Smooth muscle cell (in vitro differentiated cells): ENCODE data around the gene WDR27. TPM values are rescaled to one million over a fixed set of nuclear protein-coding genes. Genes with fewer than 3 reads are reported as not detected.

Experiments used
- DNase-seq: peaks from one replicate; lab custom pipeline; 2025; ENCODE audit not compliant: unreplicated experiment; lab: John Stamatoyannopoulos, UW
- H2AFZ ChIP-seq: fragments of 200-600 bp; sonication (generic); 2 replicates; pipeline ENCODE4 v1.6.0; 2016; ENCODE audit warnings: antibody characterized with exemption, low read depth, mild to moderate bottlenecking
- H3F3A ChIP-seq: fragments of 200-600 bp; sonication (generic); 2 replicates; pipeline ENCODE4 v1.6.0; 2017; ENCODE audit warnings: antibody characterized with exemption, low read depth
- H3K27ac ChIP-seq: fragments of 200-600 bp; sonication (generic); 2 replicates; pipeline ENCODE4 v1.5.1; 2016; ENCODE audit warnings: low read depth, mild to moderate bottlenecking
- H3K27me3 ChIP-seq: fragments of 200-600 bp; sonication (generic); 2 replicates; pipeline ENCODE4 v1.6.1; 2016; ENCODE audit warnings: low read depth, mild to moderate bottlenecking
- H3K36me3 ChIP-seq: fragments of 200-600 bp; sonication (generic); 2 replicates; pipeline ENCODE4 v1.5.1; 2016; ENCODE audit warnings: low read depth
- H3K4me1 ChIP-seq: fragments of 200-600 bp; sonication (generic); 2 replicates; pipeline ENCODE4 v1.5.1; 2016; ENCODE audit warnings: low read depth
- H3K4me2 ChIP-seq: fragments of 200-600 bp; sonication (generic); 2 replicates; pipeline ENCODE4 v1.6.0; 2016; ENCODE audit warnings: mild to moderate bottlenecking
- H3K4me3 ChIP-seq: fragments of 200-600 bp; sonication (generic); 2 replicates; pipeline ENCODE4 v1.5.1; 2016; ENCODE audit warnings: mild to moderate bottlenecking
- H3K79me2 ChIP-seq: fragments of 200-600 bp; sonication (generic); 2 replicates; pipeline ENCODE4 v1.6.0; 2016; ENCODE audit warnings: low read depth, mild to moderate bottlenecking
- H3K9ac ChIP-seq: fragments of 200-600 bp; sonication (generic); 2 replicates; pipeline ENCODE4 v1.6.0; 2016; ENCODE audit warnings: low read depth
- H3K9me3 ChIP-seq: fragments of 200-600 bp; sonication (generic); replicated peaks from 2 replicates; pipeline ENCODE4 v1.5.1; 2016; ENCODE audit warnings: low read depth
- H4K20me1 ChIP-seq: fragments of 200-600 bp; sonication (generic); 2 replicates; pipeline ENCODE4 v1.6.0; 2016; ENCODE audit warnings: low read depth
- CTCF ChIP-seq: fragments of 200-600 bp; sonication (generic); IDR thresholded peaks from 2 replicates; pipeline ENCODE4 v1.5.1; 2017; ENCODE audit warnings: borderline replicate concordance, mild to moderate bottlenecking, antibody characterized with exemption; ENCODE audit not compliant: insufficient read depth, poor library complexity, severe bottlenecking
- WGBS: methylation state at CpG from one replicate; pipeline ENCODE4 v1.1.7; 2016; ENCODE audit warnings: low lambda C conversion rate; 5-methylcytosine and 5-hydroxymethylcytosine counted together
- polyA plus RNA-seq: library from polyadenylated mRNA; unstranded; fragments of >200 nt; fragmentation: Nextera tagmentation; extraction: Ambion mirVana; gene quantifications from 2 replicates; pipeline ENCODE4 v1.2.1, GENCODE V29; 2016
- total RNA-seq: library from RNA; depleted of rRNA; stranded (reverse); fragments of >200 nt; gene quantifications from 2 replicates; pipeline ENCODE4 v1.2.3, GENCODE V29; 2014

WDR27 gene
- total and polyA plus RNA-seq, 2 experiments from 2014 or later = 26.0 to 47.0 TPM

GRCh38 chr6:169587975-169588374, 113.9 kb downstream of the WDR27 start:
- Histone ChIP-seq H3K9ac (no peak overlapping the region), H3K4me1 (no peaks in the 10 kb centered on the region), H3K4me2 (no peak overlapping the region), H3K4me3 (no peak overlapping the region), H3K79me2 (no peaks in the 10 kb centered on the region), H2AFZ (no peak overlapping the region), H3K27me3 (no peaks in the 10 kb centered on the region), H3K27ac (no peak overlapping the region), H4K20me1 (no peaks in the 10 kb centered on the region), H3K9me3 (peaks cover 5% of the 10 kb centered on the region), H3F3A (no peaks in the 10 kb centered on the region), H3K36me3 (no peaks in the 10 kb centered on the region)
- TF ChIP-seq CTCF = no peak
- no peak for DNase-seq
- WGBS = 97% methylated on average over 5 of the region's 5 CpGs

- 86% methylated on average over 6 of the region's 6 CpGs for WGBS
These were observed 117.8 kb downstream of the WDR27 start for GRCh38 chr6:169583886-169584541.

GRCh38 chr6:169579407-169580111, 122.3 kb downstream of the WDR27 start:
- H3K79me2 ChIP-seq = no peaks in the 10 kb centered on the region
- 95% methylated on average over 7 of the region's 7 CpGs for WGBS
- H4K20me1 ChIP-seq = no peaks in the 10 kb centered on the region
- H3K9me3 ChIP-seq = peaks cover under 1% of the 10 kb centered on the region
- no peaks in the 10 kb centered on the region for H3K4me1 ChIP-seq
- no peak overlapping the region for H2AFZ ChIP-seq
- H3K27ac ChIP-seq = no peak overlapping the region
- no peak overlapping the region for H3K9ac ChIP-seq
- no peak overlapping the region for H3K4me2 ChIP-seq
- H3K36me3 ChIP-seq = no peaks in the 10 kb centered on the region
- H3K27me3 ChIP-seq = no peaks in the 10 kb centered on the region
- no peak for TF ChIP-seq CTCF
- no peaks in the 10 kb centered on the region for H3F3A ChIP-seq
- H3K4me3 ChIP-seq = no peak overlapping the region
- no peak for DNase-seq

More at GRCh38 chr6:169583886-169584541, 117.8 kb downstream of the WDR27 start:
- Histone ChIP-seq H3K79me2 (no peaks in the 10 kb centered on the region), H3K9ac (no peak overlapping the region), H3K9me3 (peaks cover 5% of the 10 kb centered on the region), H4K20me1 (no peaks in the 10 kb centered on the region), H3K27me3 (no peaks in the 10 kb centered on the region), H2AFZ (no peak overlapping the region), H3K27ac (no peak overlapping the region), H3K4me3 (no peak overlapping the region), H3F3A (no peaks in the 10 kb centered on the region), H3K36me3 (no peaks in the 10 kb centered on the region), H3K4me2 (no peak overlapping the region), H3K4me1 (no peaks in the 10 kb centered on the region)
- TF ChIP-seq CTCF = no peak
- DNase-seq = no peak

GRCh38 chr6:169577974-169578373, 123.9 kb downstream of the WDR27 start:
- no peaks in the 10 kb centered on the region for H4K20me1 ChIP-seq
- H3K27me3 ChIP-seq = no peaks in the 10 kb centered on the region
- WGBS = 96% methylated on average over 14 of the region's 14 CpGs
- H2AFZ ChIP-seq = no peak overlapping the region
- no peak for DNase-seq
- no peaks in the 10 kb centered on the region for H3F3A ChIP-seq
- H3K27ac ChIP-seq = no peak overlapping the region
- no peak overlapping the region for H3K4me2 ChIP-seq
- H3K4me3 ChIP-seq = no peak overlapping the region
- H3K9me3 ChIP-seq = no peaks in the 10 kb centered on the region
- TF ChIP-seq CTCF = no peak
- H3K79me2 ChIP-seq = no peaks in the 10 kb centered on the region
- no peaks in the 10 kb centered on the region for H3K36me3 ChIP-seq
- H3K9ac ChIP-seq = no peak overlapping the region
- H3K4me1 ChIP-seq = no peaks in the 10 kb centered on the region
